HG02943 (cell line): Measurements from ENCODE around the gene WNT3.
"Not testable (repeated sequence)": the region's sequence is repeated elsewhere in the genome, so short reads cannot be mapped to it uniquely, and the experiment has no call there.

Experiments used
- ATAC-seq: cut with Tn5 transposase; IDR thresholded peaks from one replicate; pipeline ENCODE4 v1.9.1; 2021; ENCODE audit warnings: mild to moderate bottlenecking, low read depth, moderate library complexity; ENCODE audit not compliant: unreplicated experiment

Gene WNT3

DNA sequence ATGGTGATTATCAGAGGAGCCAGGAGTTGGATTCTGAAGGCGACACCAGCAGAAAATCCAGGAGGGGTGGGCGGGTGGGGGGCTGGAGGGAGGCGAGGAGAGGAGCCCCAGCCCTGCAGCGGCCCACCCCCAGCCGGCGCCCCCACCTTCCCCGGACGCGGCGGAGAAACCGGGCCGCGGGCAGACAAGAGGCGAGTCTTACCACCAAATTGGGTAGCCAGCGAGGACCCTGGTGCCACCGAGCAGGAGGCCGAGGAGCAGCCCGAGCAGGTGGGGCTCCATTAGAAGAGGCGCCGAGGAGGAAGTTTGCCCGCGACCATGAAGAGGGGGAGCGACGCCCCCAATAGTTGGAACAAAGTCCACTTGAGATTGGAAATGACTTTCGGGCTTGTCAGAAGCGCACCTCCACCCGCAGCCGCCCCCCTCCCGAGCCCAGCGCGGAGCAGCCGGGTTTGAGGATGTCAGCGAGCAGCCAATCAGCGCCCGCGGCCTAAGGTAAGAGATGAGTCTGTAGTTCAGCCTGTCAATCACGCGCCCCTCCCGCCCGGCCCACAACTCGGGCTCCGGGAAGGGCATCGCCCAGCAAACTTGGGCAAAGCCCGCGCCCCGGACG is at the start of gene WNT3:
Gene WNT3, minus strand, starts transcription at position 377 of the 613 bp plus-strand sequence. Its CDS starts 95 bp downstream, at position 282.
- ATAC-seq, result no peak

GRCh38 chr17:46866747-46867146 is 48.3 kb upstream of the WNT3 start:
- ATAC-seq, result no peak

- no peak for ATAC-seq
Observed at GRCh38 chr17:46866325-46866724, 47.8 kb upstream of the WNT3 start.

DNA sequence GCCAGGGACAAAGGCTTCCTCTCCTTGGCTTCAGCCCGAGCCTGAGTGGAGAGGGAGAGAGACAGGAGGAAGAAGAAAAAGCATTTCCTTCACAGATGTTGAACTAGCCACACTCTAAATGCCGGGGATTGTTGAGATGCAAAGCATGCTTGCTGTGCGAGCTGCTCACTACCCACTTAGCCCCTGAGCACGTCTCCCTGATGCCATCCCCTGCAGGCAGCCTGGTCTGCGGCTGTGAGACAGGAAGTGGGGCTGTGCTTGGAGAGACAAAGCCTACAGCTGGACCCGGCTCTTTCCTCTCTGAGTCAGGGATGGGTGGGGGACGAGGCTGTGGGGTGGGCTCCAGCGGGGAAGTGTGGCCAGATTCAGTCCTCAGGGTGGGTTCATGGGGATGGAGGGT is 46.6 kb upstream of the WNT3 start:
- no peak for ATAC-seq

DNA sequence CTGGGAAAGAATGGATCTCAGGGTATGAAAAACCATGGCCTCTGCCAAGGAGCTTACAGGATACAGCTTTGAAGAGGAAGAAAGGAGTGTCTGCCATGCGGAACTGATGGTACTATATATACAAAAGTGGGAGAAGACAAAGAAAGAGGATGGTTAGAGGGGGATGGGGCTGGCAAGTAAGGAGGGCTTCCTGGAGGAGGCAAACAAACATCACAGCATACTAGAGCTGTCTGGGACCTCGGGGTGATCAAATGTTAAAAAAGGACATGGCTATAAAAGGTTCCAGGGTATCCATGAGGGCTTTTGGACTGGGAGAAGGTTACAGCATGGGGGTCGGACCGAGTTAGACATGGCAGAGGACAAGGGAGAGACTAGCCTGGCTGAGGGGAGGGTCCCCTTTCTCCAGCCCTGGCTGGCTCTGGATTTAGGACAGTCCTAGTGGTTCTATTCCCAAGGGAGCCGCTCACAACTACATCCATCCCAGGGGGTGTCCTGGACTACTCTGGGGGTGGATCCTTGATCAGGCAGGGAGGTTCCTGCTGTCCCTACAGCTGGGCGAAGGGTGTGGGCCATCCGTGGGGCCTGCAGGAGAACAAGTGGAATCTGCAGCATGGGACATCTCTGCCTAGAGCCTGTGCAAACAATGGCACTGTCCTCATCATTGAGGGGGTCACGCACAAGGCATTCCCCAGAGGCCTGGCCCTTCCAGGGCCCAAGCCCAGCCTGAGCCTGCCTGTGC is 45.1 kb upstream of the WNT3 start:
- ATAC-seq, result no peak

DNA sequence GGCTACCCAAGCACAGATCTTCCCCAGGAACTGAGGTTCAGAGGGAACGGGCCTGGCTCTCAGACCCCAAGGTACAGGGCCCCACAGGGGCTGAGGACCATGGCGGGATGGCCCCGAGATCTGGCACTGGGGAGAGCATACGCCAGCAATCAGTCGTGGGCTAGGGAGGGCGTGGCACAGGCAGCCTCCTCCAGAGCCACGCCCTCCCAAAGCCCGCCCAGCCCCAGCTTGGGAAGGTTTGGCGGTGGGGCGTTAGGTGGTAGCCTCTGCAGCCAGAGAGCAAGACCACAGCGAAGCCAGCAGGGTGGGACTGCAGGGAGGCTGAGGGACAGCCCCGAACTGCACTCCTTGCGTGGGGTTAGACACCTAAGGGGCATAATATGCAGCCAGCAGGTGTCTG is 44.5 kb upstream of the WNT3 start:
- no peak for ATAC-seq

DNA sequence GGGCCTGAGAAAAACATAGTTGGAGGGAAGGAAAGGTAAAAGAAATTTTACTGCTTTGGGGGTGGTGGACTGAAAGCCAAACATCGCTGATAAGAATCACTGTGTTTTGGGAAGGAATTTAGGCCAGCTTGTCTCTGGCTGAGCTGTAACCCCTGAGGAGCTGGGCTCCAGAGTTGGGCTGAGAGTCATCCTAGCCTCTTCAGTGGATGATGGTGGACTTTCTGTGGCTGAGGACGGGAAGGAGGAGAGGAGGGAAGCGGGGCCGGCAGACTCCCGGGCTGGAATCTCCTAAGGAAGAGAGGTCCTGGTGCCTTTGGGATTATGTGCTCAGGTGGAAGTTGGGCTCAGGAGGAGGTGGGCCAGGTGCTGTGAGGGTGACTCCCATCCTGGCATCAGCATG is 41.5 kb upstream of the WNT3 start:
- no peak for ATAC-seq

- no peak for ATAC-seq
Observed at GRCh38 chr17:46857600-46857999, 39.1 kb upstream of the WNT3 start.

DNA sequence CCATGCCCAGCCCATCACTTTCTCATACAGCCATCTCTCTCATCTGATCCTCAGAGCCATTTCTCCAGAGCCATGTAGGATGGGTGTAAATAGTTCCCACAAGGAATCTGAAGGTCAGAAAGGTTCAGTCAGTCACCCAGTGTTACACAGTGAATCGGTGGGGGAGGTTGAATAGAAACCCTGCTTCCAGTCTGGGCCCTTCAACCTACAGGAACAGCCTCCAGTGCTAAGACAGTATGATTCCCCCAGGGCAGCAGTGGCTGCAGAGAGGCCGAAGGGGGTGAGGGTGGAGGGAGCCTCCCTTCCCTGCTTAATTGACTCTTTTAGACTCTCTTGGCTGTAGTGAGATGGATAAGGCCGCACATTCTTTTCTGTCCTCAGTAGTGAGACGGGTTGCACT is 36.5 kb upstream of the WNT3 start:
- no peak for ATAC-seq

DNA sequence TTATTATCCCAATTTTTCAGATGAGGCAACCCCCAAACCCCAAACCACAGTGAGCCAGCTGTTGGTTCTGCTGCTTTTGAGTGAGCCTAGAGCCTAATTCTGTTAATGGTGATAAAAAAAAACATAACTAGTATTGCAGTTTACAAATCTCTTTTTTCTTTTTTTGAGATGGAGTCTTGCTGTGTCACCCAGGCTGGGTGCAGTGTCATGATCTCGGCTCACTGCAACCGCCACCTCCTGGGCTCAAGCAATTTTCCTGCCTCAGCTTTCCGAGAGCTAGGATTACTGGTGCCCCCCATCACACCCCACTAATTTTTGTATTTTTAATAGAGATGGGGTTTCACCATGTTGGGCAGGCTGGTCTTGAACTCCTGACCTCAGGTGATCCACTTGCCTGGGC is 36.0 kb upstream of the WNT3 start:
- ATAC-seq, result no peak

- ATAC-seq, result no peak
Observed at GRCh38 chr17:46853896-46854444, 35.5 kb upstream of the WNT3 start.

DNA sequence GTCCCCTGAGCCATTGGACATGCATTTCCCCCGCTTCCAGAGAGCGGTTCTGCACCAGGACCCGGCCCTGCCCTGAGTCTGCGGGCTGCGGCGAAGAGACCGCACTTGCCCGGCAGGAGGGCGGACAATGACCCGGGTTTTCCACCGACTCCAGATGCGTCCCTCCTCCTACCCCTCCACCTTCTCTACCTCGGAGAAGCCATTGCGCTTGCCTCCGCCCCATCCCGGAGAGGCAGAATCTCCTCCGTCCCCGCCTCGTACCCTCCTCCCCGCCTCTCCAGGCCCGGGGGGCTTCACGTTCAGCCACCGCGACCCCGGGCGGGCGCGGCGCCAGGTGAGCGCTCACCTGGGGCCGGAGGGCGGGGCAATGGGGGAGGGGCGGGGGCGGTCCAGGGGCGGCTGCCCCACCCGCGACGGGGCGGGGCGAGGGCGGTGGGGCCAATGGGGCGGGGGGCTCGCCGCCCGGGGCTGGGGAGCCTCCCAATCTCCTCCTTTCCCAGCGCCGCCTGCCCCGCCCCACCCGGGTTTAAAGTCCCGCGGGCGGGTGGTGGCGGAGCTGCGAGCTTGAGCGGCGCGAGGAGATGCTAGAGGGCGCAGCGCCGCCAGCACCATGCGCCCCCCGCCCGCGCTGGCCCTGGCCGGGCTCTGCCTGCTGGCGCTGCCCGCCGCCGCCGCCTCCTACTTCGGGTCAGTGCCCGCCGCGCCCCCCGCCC is 32.7 kb upstream of the WNT3 start, which contains the start of gene WNT9B:
Gene WNT9B, plus strand, starts transcription at position 555 of the 713 bp plus-strand sequence. Its CDS starts 56 bp downstream, at position 611.
- no peak for ATAC-seq

- no peak for ATAC-seq
Observed at GRCh38 chr17:46850688-46851028, 32.2 kb upstream of the WNT3 start.

DNA sequence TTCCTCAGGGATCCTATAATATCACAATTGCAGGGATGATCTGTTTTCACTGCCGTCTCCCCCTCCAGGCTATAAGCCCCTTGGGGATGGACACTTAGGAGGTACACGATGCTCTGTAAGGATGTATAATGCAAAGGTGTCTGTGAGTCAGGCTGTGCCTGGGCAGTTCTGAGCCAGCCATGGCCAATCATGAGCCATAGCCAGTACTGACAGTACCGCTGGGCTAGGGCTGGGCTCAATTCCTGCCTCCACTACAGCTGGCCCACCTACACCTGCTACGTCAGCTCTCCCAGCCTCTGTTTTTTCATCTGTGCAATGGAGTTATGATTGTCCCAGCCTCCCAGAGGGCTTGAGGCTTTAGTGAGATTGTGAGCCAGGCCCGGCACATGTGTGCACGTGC is 30.0 kb upstream of the WNT3 start:
- ATAC-seq, result no peak

DNA sequence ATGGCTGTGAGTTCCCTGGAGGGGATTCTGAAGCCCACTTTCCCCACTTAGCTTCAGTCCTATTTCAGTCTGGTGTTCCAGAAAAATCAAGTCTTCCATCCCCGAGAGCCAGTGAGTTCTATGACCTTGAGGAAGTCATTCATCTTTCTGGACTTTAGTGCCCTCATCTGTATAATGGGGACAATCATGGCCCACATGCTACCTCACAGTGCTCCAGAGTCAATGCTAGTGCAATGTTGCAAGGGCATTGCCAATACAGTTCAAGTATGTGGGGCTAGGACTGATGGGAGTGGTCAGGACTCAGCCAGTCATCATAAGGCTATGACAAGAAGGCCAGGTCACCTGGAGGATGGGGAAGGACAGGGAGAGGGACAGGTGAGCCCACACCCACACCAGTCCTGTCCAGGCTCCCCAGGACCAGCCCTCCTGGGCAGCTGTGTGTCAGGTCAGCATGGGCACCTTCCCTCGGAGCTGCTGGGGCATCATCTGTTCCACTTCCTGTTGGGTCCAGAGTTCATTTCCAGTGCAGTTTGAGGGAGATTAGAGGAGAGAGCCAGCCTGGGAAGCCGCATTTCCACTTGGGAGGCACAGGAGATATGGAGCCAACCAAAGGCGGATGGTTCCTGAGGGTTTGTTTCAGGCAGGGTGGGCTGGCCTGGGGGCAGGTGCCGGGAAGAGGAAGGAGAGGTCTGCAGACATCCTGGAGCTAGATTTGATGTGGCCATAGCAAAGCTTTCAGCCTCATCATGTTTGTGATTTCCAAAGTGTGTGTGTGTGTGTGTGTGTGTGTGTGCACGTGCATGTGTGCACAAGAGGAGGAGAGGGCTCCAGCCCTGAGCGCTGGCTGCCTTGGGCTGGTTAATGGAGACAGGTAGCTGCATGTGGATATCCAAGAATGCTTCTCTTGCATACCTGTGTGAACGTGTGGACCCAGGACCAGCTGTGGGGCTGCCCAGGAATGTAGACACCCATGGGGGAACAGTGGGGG is 29.0 kb upstream of the WNT3 start:
- ATAC-seq, result no peak

GRCh38 chr17:46842835-46843234 is 24.3 kb upstream of the WNT3 start:
- no peak for ATAC-seq

DNA sequence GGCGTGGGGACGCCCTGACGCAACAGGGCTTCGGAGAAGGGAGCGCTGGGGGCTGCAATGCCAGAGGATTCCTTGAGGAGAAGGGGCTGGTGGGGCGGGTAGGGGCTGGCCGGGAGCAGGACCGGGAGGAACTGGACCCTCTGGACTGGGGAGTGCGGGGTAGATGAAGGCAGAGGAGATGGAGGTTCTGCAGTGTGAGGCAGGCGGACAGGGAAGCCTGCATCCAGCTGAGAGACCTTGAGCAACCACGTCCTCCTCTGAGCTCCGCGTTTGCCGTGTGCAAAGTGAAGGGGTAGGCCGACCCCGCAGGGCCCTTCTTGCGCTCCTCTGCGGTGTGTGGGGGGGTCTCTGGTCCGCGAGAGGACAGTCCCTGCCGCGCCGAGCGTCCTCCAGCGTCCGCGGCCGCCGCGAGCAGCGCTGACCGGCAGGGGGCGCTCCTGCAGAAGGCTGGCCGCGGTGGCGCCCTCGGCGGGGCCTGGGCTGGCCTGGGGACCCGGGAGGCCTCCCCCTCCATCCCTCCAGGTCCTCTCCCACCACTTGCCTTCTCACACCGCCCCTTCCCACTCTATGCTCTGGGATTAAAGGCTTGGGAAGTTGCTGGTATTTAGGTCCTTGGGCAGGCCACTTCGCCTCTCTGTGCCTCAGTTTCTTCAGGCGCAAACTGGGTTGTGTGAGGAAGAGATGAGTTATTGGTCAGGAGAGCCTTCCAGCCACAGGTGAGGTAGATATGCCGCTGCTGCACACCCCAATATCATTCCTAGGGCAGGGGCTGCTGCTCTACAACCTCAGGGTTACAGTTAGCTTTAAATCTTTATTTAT is 23.3 kb upstream of the WNT3 start:
- no peak for ATAC-seq

DNA sequence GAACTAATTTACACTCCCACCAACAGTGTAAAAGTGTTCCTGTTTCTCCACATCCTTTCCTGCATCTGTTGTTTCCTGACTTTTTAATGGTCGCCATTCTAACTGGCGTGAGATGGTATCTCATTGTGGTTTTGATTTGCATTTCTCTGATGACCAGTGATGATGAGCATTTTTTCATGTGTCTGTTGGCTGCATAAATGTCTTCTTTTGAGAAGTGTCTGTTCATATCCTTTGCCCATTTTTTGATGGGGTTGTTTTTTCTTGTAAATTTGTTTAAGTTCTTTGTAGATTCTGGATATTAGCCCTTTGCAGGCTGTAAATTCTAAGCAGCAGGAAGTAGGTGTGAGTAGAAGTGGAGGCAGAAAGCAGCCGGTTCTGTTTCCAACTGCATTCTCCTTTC is 22.1 kb upstream of the WNT3 start:
- not testable (repeated sequence) for ATAC-seq

- ATAC-seq, result no peak
Observed at GRCh38 chr17:46839211-46839610, 20.7 kb upstream of the WNT3 start.
